Neural cell (in vitro differentiated cells): ENCODE measurements around the gene MEIOC. TPM values are rescaled to one million over a fixed set of nuclear protein-coding genes. Genes with fewer than 3 reads are reported as not detected.

Experiments
- H2AFZ ChIP-seq: fragments of 200-600, 300-800 bp; sonication (generic), shearing (Covaris generic); 2 replicates; pipeline ENCODE4 v1.6.0; 2014; ENCODE audit warnings: low read depth, mild to moderate bottlenecking, antibody characterized with exemption, low read length, moderate library complexity
- H3F3A ChIP-seq: fragments of 200-600 bp; shearing (Covaris generic); 2 replicates; pipeline ENCODE4 v1.6.1; 2016; ENCODE audit warnings: mild to moderate bottlenecking, moderate library complexity, mixed read lengths, antibody characterized with exemption, low read length; ENCODE audit not compliant: insufficient read depth, poor library complexity, severe bottlenecking
- H3K27ac ChIP-seq: fragments of 200-600, 300-800 bp; sonication (generic), shearing (Covaris generic); 2 replicates; pipeline ENCODE4 v1.5.1; 2014; ENCODE audit warnings: mild to moderate bottlenecking, low read length, moderate library complexity
- H3K27me3 ChIP-seq: fragments of 300-800, 200-600 bp; sonication (generic), shearing (Covaris generic); 2 replicates; pipeline ENCODE4 v1.6.0; 2014; ENCODE audit warnings: mild to moderate bottlenecking, low read depth, low read length, moderate library complexity; ENCODE audit not compliant: insufficient read depth
- H3K36me3 ChIP-seq: fragments of 300-800, 200-600 bp; sonication (generic), shearing (Covaris generic); 2 replicates; pipeline ENCODE4 v1.5.1; 2014; ENCODE audit warnings: mild to moderate bottlenecking, antibody characterized with exemption, low read length, moderate library complexity; ENCODE audit not compliant: insufficient read depth
- H3K4me2 ChIP-seq: fragments of 300-800, 200-600 bp; sonication (generic), shearing (Covaris generic); 2 replicates; pipeline ENCODE4 v1.6.0; 2014; ENCODE audit warnings: mild to moderate bottlenecking, low read length
- H3K4me3 ChIP-seq: fragments of 300-800, 200-600 bp; sonication (generic), shearing (Covaris generic); 2 replicates; pipeline ENCODE4 v1.5.1; 2014; ENCODE audit warnings: mild to moderate bottlenecking, low read length, moderate library complexity
- H3K79me2 ChIP-seq: fragments of 200-600 bp; shearing (Covaris generic); replicated peaks from 2 replicates; pipeline ENCODE4 v1.6.0; 2014; ENCODE audit warnings: mild to moderate bottlenecking, low read length, moderate library complexity; ENCODE audit not compliant: insufficient read depth
- H3K9ac ChIP-seq: fragments of 300-800, 200-600 bp; sonication (generic), shearing (Covaris generic); 2 replicates; pipeline ENCODE4 v1.6.1; 2016; ENCODE audit warnings: mild to moderate bottlenecking, low read length, mixed read lengths
- H3K9me2 ChIP-seq: fragments of 200-600 bp; shearing (Covaris generic); 2 replicates; pipeline ENCODE4 v1.6.1; 2016; ENCODE audit warnings: mild to moderate bottlenecking, low read length, mixed read lengths; ENCODE audit not compliant: insufficient read depth
- H3K9me3 ChIP-seq: fragments of 200-600, 300-800 bp; sonication (generic), shearing (Covaris generic); 2 replicates; pipeline ENCODE4 v1.6.1; 2016; ENCODE audit warnings: mild to moderate bottlenecking, mixed run types, low read length, moderate library complexity, mixed read lengths
- H4K20me1 ChIP-seq: fragments of 200-600 bp; shearing (Covaris generic); 2 replicates; pipeline ENCODE4 v1.6.1; 2016; ENCODE audit warnings: mild to moderate bottlenecking, mixed run types; ENCODE audit not compliant: insufficient read depth
- EP300 ChIP-seq: fragments of 450-650 bp; conservative IDR thresholded peaks from 2 replicates; pipeline ENCODE4 v1.6.1; 2014; ENCODE audit warnings: antibody characterized with exemption, mild to moderate bottlenecking, moderate library complexity; ENCODE audit not compliant: poor library complexity, severe bottlenecking
- EZH2 ChIP-seq: fragments of 200-600, 300-800 bp; shearing (Covaris generic), sonication (generic); IDR thresholded peaks from 2 replicates; pipeline ENCODE4 v1.6.1; 2014; ENCODE audit warnings: antibody characterized with exemption, low read length, borderline replicate concordance, mild to moderate bottlenecking; ENCODE audit not compliant: insufficient read depth, poor library complexity, severe bottlenecking
- MXI1 ChIP-seq: fragments of 450-650 bp; conservative IDR thresholded peaks from 2 replicates; pipeline ENCODE4 v1.6.1; 2014; ENCODE audit warnings: antibody characterized with exemption, mild to moderate bottlenecking; ENCODE audit not compliant: poor library complexity, severe bottlenecking
- POLR2AphosphoS5 ChIP-seq: IDR thresholded peaks from 2 replicates; pipeline ENCODE4 v1.6.1; 2012
- RAD21 ChIP-seq: fragments of 450-650 bp; conservative IDR thresholded peaks from 2 replicates; pipeline ENCODE4 v1.6.1; 2014; ENCODE audit warnings: antibody characterized with exemption, mild to moderate bottlenecking, moderate library complexity
- SMC3 ChIP-seq: fragments of 450-650 bp; conservative IDR thresholded peaks from 2 replicates; pipeline ENCODE4 v1.6.1; 2014; ENCODE audit warnings: antibody characterized with exemption, mild to moderate bottlenecking, moderate library complexity; ENCODE audit not compliant: poor library complexity
- TAF1 ChIP-seq: IDR thresholded peaks from 2 replicates; pipeline ENCODE4 v1.6.1; 2012; ENCODE audit warnings: low read depth
- polyA plus RNA-seq: library from polyadenylated mRNA; depleted of rRNA; stranded (reverse); fragments of >200 nt; gene quantifications from 2 replicates; pipeline ENCODE4 v1.2.3, GENCODE V29; 2014
- TF ChIP-seq, protein P1 (sequence below): fragments of 450-650 bp; IDR thresholded peaks from 2 replicates; pipeline ENCODE4 v1.5.1; 2014; ENCODE audit warnings: antibody characterized with exemption, mild to moderate bottlenecking, moderate library complexity; ENCODE audit not compliant: poor library complexity, severe bottlenecking
- TF ChIP-seq, protein P2 (sequence below): IDR thresholded peaks from 2 replicates; pipeline ENCODE4 v1.6.1; 2012; ENCODE audit warnings: borderline replicate concordance

MEIOC gene
- polyA plus RNA-seq, 1 donor from 2014 or later, result not detected

DNA sequence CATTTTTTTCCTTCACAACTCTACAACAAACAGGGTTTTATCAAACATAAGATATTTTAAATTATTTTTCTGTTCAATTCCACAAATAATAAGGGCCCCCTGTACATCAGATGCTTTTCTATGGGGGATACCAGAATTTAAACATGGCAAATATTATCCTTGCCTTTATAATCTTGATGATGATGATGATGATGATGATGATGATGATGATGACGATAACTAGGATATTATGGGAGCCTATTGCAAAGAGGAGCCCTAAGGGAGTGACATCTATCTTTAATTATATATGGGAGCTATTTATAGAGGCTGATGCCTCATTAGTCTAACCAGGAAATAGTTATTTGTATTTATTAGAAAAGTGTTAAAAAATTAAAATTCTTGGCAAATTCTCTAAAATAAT, 6.8 kb downstream of the MEIOC start:
- Histone ChIP-seq H3K9me2 (no peaks in the 10 kb centered on the region), H3K9ac (no peak overlapping the region), H3K27me3 (no peaks in the 10 kb centered on the region), H3K79me2 (no peaks in the 10 kb centered on the region), H3K9me3 (no peaks in the 10 kb centered on the region), H2AFZ (no peak overlapping the region), H3K36me3 (no peaks in the 10 kb centered on the region), H3K4me2 (no peak overlapping the region), H3K4me3 (no peak overlapping the region), H3K27ac (no peak overlapping the region), H4K20me1 (no peaks in the 10 kb centered on the region), H3F3A (no peaks in the 10 kb centered on the region)
- TF ChIP-seq, protein P1, sequence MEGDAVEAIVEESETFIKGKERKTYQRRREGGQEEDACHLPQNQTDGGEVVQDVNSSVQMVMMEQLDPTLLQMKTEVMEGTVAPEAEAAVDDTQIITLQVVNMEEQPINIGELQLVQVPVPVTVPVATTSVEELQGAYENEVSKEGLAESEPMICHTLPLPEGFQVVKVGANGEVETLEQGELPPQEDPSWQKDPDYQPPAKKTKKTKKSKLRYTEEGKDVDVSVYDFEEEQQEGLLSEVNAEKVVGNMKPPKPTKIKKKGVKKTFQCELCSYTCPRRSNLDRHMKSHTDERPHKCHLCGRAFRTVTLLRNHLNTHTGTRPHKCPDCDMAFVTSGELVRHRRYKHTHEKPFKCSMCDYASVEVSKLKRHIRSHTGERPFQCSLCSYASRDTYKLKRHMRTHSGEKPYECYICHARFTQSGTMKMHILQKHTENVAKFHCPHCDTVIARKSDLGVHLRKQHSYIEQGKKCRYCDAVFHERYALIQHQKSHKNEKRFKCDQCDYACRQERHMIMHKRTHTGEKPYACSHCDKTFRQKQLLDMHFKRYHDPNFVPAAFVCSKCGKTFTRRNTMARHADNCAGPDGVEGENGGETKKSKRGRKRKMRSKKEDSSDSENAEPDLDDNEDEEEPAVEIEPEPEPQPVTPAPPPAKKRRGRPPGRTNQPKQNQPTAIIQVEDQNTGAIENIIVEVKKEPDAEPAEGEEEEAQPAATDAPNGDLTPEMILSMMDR, result no peak
- TF ChIP-seq SMC3 (no peak), EP300 (no peak), EZH2 (no peak), POLR2AphosphoS5 (no peak), MXI1 (no peak)

DNA sequence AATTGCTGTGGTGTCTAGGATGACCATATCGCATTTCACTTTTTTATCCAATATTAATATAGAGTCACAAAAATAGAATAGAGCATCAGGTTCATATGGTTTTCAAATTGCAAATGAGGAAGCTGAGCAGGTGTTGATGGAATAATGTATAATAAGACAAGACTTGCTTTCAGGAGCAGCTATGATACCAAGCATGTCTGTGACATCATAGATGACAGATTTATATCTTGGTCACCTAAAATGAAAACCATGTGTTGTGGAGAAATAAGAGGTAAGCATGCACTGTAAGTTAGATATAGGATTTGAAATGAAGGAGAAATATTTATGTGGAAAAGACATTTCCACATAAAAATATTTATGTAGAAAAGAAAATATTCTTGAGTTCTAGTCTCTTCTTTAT, 8.6 kb downstream of the MEIOC start:
- H3K9me2 ChIP-seq, result no peaks in the 10 kb centered on the region
- no peaks in the 10 kb centered on the region for H3K27me3 ChIP-seq
- no peak overlapping the region for H3K4me3 ChIP-seq
- no peak overlapping the region for H3K4me2 ChIP-seq
- TF ChIP-seq EP300, result no peak
- no peak for TF ChIP-seq RAD21
- TF ChIP-seq, protein P2, sequence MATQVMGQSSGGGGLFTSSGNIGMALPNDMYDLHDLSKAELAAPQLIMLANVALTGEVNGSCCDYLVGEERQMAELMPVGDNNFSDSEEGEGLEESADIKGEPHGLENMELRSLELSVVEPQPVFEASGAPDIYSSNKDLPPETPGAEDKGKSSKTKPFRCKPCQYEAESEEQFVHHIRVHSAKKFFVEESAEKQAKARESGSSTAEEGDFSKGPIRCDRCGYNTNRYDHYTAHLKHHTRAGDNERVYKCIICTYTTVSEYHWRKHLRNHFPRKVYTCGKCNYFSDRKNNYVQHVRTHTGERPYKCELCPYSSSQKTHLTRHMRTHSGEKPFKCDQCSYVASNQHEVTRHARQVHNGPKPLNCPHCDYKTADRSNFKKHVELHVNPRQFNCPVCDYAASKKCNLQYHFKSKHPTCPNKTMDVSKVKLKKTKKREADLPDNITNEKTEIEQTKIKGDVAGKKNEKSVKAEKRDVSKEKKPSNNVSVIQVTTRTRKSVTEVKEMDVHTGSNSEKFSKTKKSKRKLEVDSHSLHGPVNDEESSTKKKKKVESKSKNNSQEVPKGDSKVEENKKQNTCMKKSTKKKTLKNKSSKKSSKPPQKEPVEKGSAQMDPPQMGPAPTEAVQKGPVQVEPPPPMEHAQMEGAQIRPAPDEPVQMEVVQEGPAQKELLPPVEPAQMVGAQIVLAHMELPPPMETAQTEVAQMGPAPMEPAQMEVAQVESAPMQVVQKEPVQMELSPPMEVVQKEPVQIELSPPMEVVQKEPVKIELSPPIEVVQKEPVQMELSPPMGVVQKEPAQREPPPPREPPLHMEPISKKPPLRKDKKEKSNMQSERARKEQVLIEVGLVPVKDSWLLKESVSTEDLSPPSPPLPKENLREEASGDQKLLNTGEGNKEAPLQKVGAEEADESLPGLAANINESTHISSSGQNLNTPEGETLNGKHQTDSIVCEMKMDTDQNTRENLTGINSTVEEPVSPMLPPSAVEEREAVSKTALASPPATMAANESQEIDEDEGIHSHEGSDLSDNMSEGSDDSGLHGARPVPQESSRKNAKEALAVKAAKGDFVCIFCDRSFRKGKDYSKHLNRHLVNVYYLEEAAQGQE, result no peak
- no peak for TF ChIP-seq TAF1
- TF ChIP-seq, protein P1, result no peak
- no peak for TF ChIP-seq EZH2
- no peak for TF ChIP-seq MXI1
- no peak for TF ChIP-seq SMC3
- TF ChIP-seq POLR2AphosphoS5, result no peak
- H3K9me3 ChIP-seq, result no peaks in the 10 kb centered on the region
- H2AFZ ChIP-seq, result no peak overlapping the region
- no peaks in the 10 kb centered on the region for H3F3A ChIP-seq
- no peaks in the 10 kb centered on the region for H3K79me2 ChIP-seq
- H4K20me1 ChIP-seq, result no peaks in the 10 kb centered on the region
- no peak overlapping the region for H3K27ac ChIP-seq
- H3K9ac ChIP-seq, result no peak overlapping the region
- H3K36me3 ChIP-seq, result no peaks in the 10 kb centered on the region
